ENCODE data around the gene GRM5. TPM values are rescaled to one million over a fixed set of nuclear protein-coding genes. Genes with fewer than 3 reads are reported as not detected.

Gene GRM5
- total RNA-seq, 3 donors from 2014 or later, result 0.33 TPM; not detected in 2

GRCh38 chr11:88807349-88807748, 258.4 kb downstream of the GRM5 start:
- no peak for TF ChIP-seq POLR2A (IDR thresholded peaks at IDR 0.05)
- TF ChIP-seq POLR2AphosphoS5 (IDR thresholded peaks at IDR 0.05), result no peak
- TF ChIP-seq CTCF (IDR thresholded peaks at IDR 0.05), result no peak
- no peak overlapping the region for H3K4me3 ChIP-seq
- no peaks in the 10 kb centered on the region for H3K9me3 ChIP-seq
- no peak for DNase-seq (ENCODE audit: low spot score in 2 of 2)
- H3K27me3 ChIP-seq, result no peaks in the 10 kb centered on the region
- no peaks in the 10 kb centered on the region for H3K4me1 ChIP-seq
- intact Hi-C loops (cut with DNase I; ENCODE audit: low total_unique reads), result no loop called here
- H3K36me3 ChIP-seq, result no peaks in the 10 kb centered on the region
- H3K27ac ChIP-seq, result no peak overlapping the region

GRCh38 chr11:88806410-88806809, 259.4 kb downstream of the GRM5 start:
- no peaks in the 10 kb centered on the region for H3K4me1 ChIP-seq

DNA sequence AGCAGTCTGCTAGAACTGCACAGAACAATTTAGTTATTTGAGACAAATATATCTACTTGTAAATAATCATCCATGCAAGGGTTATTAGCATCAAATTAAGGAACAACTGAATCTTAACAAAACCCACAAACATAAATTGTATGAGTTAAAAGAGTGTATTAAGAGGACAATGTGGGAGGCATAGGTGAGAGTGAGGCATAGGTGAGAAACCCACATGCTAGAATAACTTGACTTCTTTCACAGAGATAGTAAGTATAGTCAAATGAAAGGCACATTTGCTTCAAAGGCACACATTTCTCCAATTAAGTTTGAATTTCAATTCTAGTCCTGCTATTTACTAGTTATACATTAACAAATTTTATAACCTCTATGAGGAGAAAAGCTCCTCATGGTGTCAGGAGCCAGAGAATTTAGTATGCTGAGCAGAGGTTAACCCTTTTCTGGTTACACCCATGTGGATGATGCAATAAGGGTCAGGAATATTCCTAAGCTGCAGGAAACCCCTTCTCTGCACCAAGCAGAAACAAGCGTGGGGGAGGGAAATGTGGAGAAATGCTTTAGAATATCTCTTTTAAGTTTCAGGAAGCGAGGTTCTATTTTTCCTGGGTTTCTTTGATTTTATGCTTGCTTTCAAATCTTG, 264.2 kb downstream of the GRM5 start:
- intact Hi-C loops (cut with DNase I; ENCODE audit: low total_unique reads), result no loop called here
- TF ChIP-seq POLR2AphosphoS5 (IDR thresholded peaks at IDR 0.05) (no peak), CTCF (IDR thresholded peaks at IDR 0.05) (no peak), POLR2A (IDR thresholded peaks at IDR 0.05) (no peak)
- no peaks in the 10 kb centered on the region for H3K4me1 ChIP-seq

More at GRCh38 chr11:88806410-88806809, 259.4 kb downstream of the GRM5 start:
- no peak overlapping the region for H3K27ac ChIP-seq
- no peaks in the 10 kb centered on the region for H3K9me3 ChIP-seq
- no peak overlapping the region for H3K4me3 ChIP-seq
- no peaks in the 10 kb centered on the region for H3K36me3 ChIP-seq
- no peak for DNase-seq (ENCODE audit: low spot score in 2 of 2)
- TF ChIP-seq POLR2AphosphoS5 (IDR thresholded peaks at IDR 0.05), result no peak
- TF ChIP-seq CTCF (IDR thresholded peaks at IDR 0.05), result no peak
- TF ChIP-seq POLR2A (IDR thresholded peaks at IDR 0.05), result no peak
- no peaks in the 10 kb centered on the region for H3K27me3 ChIP-seq
- intact Hi-C loops (cut with DNase I; ENCODE audit: low total_unique reads), result no loop called here

DNA sequence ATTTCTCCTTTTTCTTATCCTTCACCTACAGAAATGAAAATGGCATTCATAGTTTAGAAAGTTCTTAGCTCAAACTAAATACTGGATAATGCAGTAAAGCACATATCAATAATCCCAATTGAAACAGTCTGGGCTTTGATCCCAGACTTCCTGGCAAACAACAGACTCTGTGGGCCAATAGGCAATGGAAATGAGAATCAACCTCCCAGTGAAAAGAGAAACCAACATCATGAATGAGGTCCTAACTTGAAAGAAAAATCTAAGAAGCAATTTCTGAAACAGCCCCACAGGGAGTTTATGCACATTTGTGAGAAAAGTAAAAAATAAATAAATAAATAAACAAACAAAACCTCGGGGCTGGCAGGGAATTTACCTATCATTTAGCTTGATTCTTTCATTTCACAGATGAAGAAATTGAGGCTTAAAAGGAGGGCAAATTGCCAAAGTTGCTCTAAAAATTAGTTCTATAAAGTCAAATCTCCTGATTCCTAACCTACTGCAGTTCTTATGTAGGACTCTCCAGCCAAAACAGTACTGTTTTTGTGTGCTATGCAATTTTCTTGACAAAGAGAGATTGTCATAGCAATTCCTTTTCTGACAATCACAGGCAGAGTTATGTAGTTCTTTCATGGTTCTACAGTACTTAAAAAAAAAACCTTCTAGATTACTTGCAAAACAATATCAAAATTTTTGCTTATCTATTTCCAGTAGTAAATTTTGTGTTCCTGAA, 265.8 kb downstream of the GRM5 start:
- Histone ChIP-seq H3K27me3 (no peaks in the 10 kb centered on the region), H3K27ac (no peak overlapping the region), H3K9me3 (no peaks in the 10 kb centered on the region), H3K36me3 (no peaks in the 10 kb centered on the region), H3K4me3 (no peak overlapping the region), H3K4me1 (no peaks in the 10 kb centered on the region)
- no peak for TF ChIP-seq POLR2AphosphoS5 (IDR thresholded peaks at IDR 0.05)
- no peak for TF ChIP-seq CTCF (IDR thresholded peaks at IDR 0.05)
- TF ChIP-seq POLR2A (IDR thresholded peaks at IDR 0.05), result no peak
- intact Hi-C loops (cut with DNase I; ENCODE audit: low total_unique reads), result no loop called here
- DNase-seq (ENCODE audit: low spot score in 2 of 2), result no peak

More for the DNA sequence above, 264.2 kb downstream of the GRM5 start:
- H3K9me3 ChIP-seq, result no peaks in the 10 kb centered on the region
- H3K27me3 ChIP-seq, result no peaks in the 10 kb centered on the region
- H3K4me3 ChIP-seq, result no peak overlapping the region
- no peak overlapping the region for H3K27ac ChIP-seq
- H3K36me3 ChIP-seq, result no peaks in the 10 kb centered on the region
- no peak for DNase-seq (ENCODE audit: low spot score in 2 of 2)

- TF ChIP-seq POLR2AphosphoS5 (IDR thresholded peaks at IDR 0.05), result no peak
- TF ChIP-seq CTCF (IDR thresholded peaks at IDR 0.05), result no peak
- TF ChIP-seq POLR2A (IDR thresholded peaks at IDR 0.05), result no peak
- H3K4me3 ChIP-seq, result no peak overlapping the region
- DNase-seq (ENCODE audit: low spot score in 2 of 2), result no peak
Observed at GRCh38 chr11:88790182-88790581, 275.6 kb downstream of the GRM5 start.

More at GRCh38 chr11:88790182-88790581, 275.6 kb downstream of the GRM5 start:
- no peaks in the 10 kb centered on the region for H3K36me3 ChIP-seq
- H3K9me3 ChIP-seq, result no peaks in the 10 kb centered on the region
- intact Hi-C loops (cut with DNase I; ENCODE audit: low total_unique reads), result no loop called here
- H3K27ac ChIP-seq, result no peak overlapping the region
- no peaks in the 10 kb centered on the region for H3K27me3 ChIP-seq
- no peaks in the 10 kb centered on the region for H3K4me1 ChIP-seq
